IMR-90 (cell line): ENCODE data around the gene CYP4X1. TPM values are rescaled to one million over a fixed set of nuclear protein-coding genes. Genes with fewer than 3 reads are reported as not detected.

Source experiments
- ATAC-seq: fragments of 200-7000 bp; cut with Tn5 transposase; 2 replicates; pipeline ENCODE4 v1.9.1; 2020; ENCODE audit warnings: low read depth, mild to moderate bottlenecking, moderate library complexity
- BruUV-seq: library from RNA; stranded (reverse); fragments of 400-500 nt; replicated peaks from 2 replicates; lab custom pipeline; 2021; lab: Mats Ljungman, UMichigan
- CTCF ChIA-PET: fragments of 300-600 bp; formaldehyde crosslinking; extraction: SDS; loops from one replicate; lab custom pipeline; 2021; ENCODE audit warnings: antibody characterized with exemption; lab: Yijun Ruan, JAX
- POLR2A ChIA-PET: fragments of 300-600 bp; sonication (Branson Sonifier 250); formaldehyde crosslinking; loops from one replicate; lab custom pipeline; 2022; ENCODE audit warnings: antibody characterized with exemption; ENCODE audit not compliant: unreplicated experiment; lab: Charles Lee
- DNase-seq: peaks from one replicate; pipeline ENCODE4 v3.0.0; 2013
- H2AFZ ChIP-seq: replicated peaks from 2 replicates; pipeline ENCODE3; 2013; ENCODE audit warnings: low read length, mild to moderate bottlenecking; ENCODE audit not compliant: poor library complexity
- H2AK5ac ChIP-seq: 2 replicates; pipeline ENCODE4 v1.6.1; 2013; ENCODE audit warnings: low read depth, low read length, inconsistent platforms
- H2AK9ac ChIP-seq: replicated peaks from 2 replicates; pipeline ENCODE3; 2013; ENCODE audit warnings: mild to moderate bottlenecking, low read depth, low read length, moderate library complexity; ENCODE audit not compliant: poor library complexity
- H2BK120ac ChIP-seq: 2 replicates; pipeline ENCODE4 v1.6.1; 2013; ENCODE audit warnings: low read depth, low read length, inconsistent platforms
- H2BK15ac ChIP-seq: 3 replicates; pipeline ENCODE4 v1.6.1; 2013; ENCODE audit warnings: low read depth, low read length, inconsistent platforms
- H2BK20ac ChIP-seq: 2 replicates; pipeline ENCODE4 v1.6.1; 2013; ENCODE audit warnings: low read depth, mild to moderate bottlenecking, inconsistent platforms, low read length, moderate library complexity
- H2BK5ac ChIP-seq: 2 replicates; pipeline ENCODE4 v1.6.1; 2013; ENCODE audit warnings: mild to moderate bottlenecking, low read depth, low read length, inconsistent platforms; ENCODE audit not compliant: poor library complexity, severe bottlenecking
- H3K14ac ChIP-seq: replicated peaks from 2 replicates; pipeline ENCODE4 v1.6.1; 2013; ENCODE audit warnings: low read depth, low read length, inconsistent platforms
- H3K18ac ChIP-seq: 2 replicates; pipeline ENCODE4 v1.6.1; 2013; ENCODE audit warnings: low read depth, low read length, control low read depth
- H3K23ac ChIP-seq: 2 replicates; pipeline ENCODE4 v1.6.1; 2013; ENCODE audit warnings: low read depth, low read length, inconsistent platforms
- H3K27ac ChIP-seq: 2 replicates; pipeline ENCODE4 v1.5.1; 2013; ENCODE audit warnings: mild to moderate bottlenecking, control low read depth, low read length; ENCODE audit not compliant: insufficient read depth
- H3K27me3 ChIP-seq: 2 replicates; pipeline ENCODE4 v1.6.1; 2013; ENCODE audit warnings: low read length; ENCODE audit not compliant: control insufficient read depth, insufficient read depth
- H3K36me3 ChIP-seq: 2 replicates; pipeline ENCODE4 v1.6.1; 2013; ENCODE audit warnings: low read length, mixed read lengths; ENCODE audit not compliant: control insufficient read depth, insufficient read depth
- H3K4ac ChIP-seq: 2 replicates; pipeline ENCODE4 v1.6.1; 2013; ENCODE audit warnings: low read depth, low read length, inconsistent platforms
- H3K4me1 ChIP-seq: 2 replicates; pipeline ENCODE4 v1.6.1; 2013; ENCODE audit warnings: low read length, mixed read lengths; ENCODE audit not compliant: control insufficient read depth, insufficient read depth
- H3K4me2 ChIP-seq: 2 replicates; pipeline ENCODE4 v1.6.1; 2013; ENCODE audit warnings: low read depth, mild to moderate bottlenecking, control low read depth, low read length, moderate library complexity
- H3K4me3 ChIP-seq: 2 replicates; pipeline ENCODE4 v1.5.1; 2013; ENCODE audit warnings: low read depth, mild to moderate bottlenecking, control low read depth, low read length, moderate library complexity; ENCODE audit not compliant: insufficient read depth
- H3K56ac ChIP-seq: 2 replicates; pipeline ENCODE4 v1.6.1; 2013; ENCODE audit warnings: low read length, inconsistent platforms; ENCODE audit not compliant: insufficient read depth; ENCODE audit errors: extremely low read depth
- H3K79me1 ChIP-seq, 2 experiments: 2 replicates each; pipeline ENCODE4 v1.6.1; 2013; ENCODE audit warnings: low read length in 2 of 2, inconsistent platforms in 1 of 2, low read depth in 1 of 2
- H3K9ac ChIP-seq: 2 replicates; pipeline ENCODE4 v1.6.1; 2013; ENCODE audit warnings: low read depth, low read length, control low read depth
- H3K9me1 ChIP-seq: 2 replicates; pipeline ENCODE4 v1.6.1; 2013; ENCODE audit warnings: low read length, inconsistent platforms; ENCODE audit not compliant: insufficient read depth
- H3K9me3 ChIP-seq: 2 replicates; pipeline ENCODE4 v1.6.1; 2013; ENCODE audit warnings: low read length; ENCODE audit not compliant: control insufficient read depth, insufficient read depth
- H4K20me1 ChIP-seq: 2 replicates; pipeline ENCODE4 v1.6.1; 2013; ENCODE audit warnings: low read length, inconsistent platforms; ENCODE audit not compliant: insufficient read depth
- H4K5ac ChIP-seq: 2 replicates; pipeline ENCODE4 v1.6.1; 2013; ENCODE audit warnings: mild to moderate bottlenecking, low read depth, low read length, control low read depth
- H4K8ac ChIP-seq, 2 experiments: 2 replicates each; pipeline ENCODE4 v1.6.1; 2013; ENCODE audit warnings: low read depth in 2 of 2, low read length in 2 of 2, control low read depth in 1 of 2, inconsistent platforms in 1 of 2
- H4K91ac ChIP-seq: 2 replicates; pipeline ENCODE4 v1.6.1; 2013; ENCODE audit warnings: low read depth, low read length, inconsistent platforms; ENCODE audit not compliant: insufficient read depth
- MAFK ChIP-seq: IDR thresholded peaks from 2 replicates; pipeline ENCODE4 v1.6.1; 2012; ENCODE audit warnings: low read depth, low read length, improper control_type of control experiment
- NFE2L2 ChIP-seq: fragments of 150-350 bp; IDR thresholded peaks from 2 replicates; pipeline ENCODE4 v1.6.1; 2016; ENCODE audit warnings: low read depth, mild to moderate bottlenecking, low read length
- POLR2A ChIP-seq: IDR thresholded peaks from 2 replicates; pipeline ENCODE4 v1.6.1; 2012; ENCODE audit warnings: mild to moderate bottlenecking, low read depth, low read length
- RAD21 ChIP-seq: IDR thresholded peaks from 2 replicates; pipeline ENCODE4 v1.6.1; 2012; ENCODE audit warnings: low read length, improper control_type of control experiment
- RFX5 ChIP-seq: IDR thresholded peaks from 2 replicates; pipeline ENCODE4 v1.8.0; 2012; ENCODE audit warnings: low read depth, mild to moderate bottlenecking, low read length, moderate library complexity
- WGBS, 2 experiments: methylation state at CpG; one replicate each; pipeline versions ENCODE4 v1.1.5 to v1.1.7; 2013; ENCODE audit warnings: missing lambda C conversion rate in 2 of 2; ENCODE audit not compliant: insufficient read length in 1 of 2; ENCODE audit errors: extremely low coverage in 2 of 2; 5-methylcytosine and 5-hydroxymethylcytosine counted together
- dilution Hi-C: fragments of 300-500 bp; cut with HindIII; formaldehyde crosslinking; loops from one replicate; pipeline ENCODE4 v1.14.3; 2018; ENCODE audit warnings: low sequenced_read_pairs; ENCODE audit not compliant: unreplicated experiment
- in situ Hi-C: fragments of 300-500 bp; cut with MboI; formaldehyde crosslinking; loops from 3 replicates; pipeline ENCODE4 v1.14.3; 2019; ENCODE audit warnings: low sequenced_read_pairs, inconsistent platforms, mixed read lengths
- intact Hi-C: fragments of 100-400 bp; cut with micrococcal nuclease; formaldehyde crosslinking; loops from 2 replicates; pipeline ENCODE4 v1.10.0; 2022
- polyA plus RNA-seq, 3 experiments: library from polyadenylated mRNA; depleted of rRNA; stranded (reverse); fragments of >200 nt; gene quantifications; 2 replicates each; pipeline ENCODE4 v1.2.3, GENCODE V29; 2012; ENCODE audit warnings: low replicate concordance in 1 of 3
- total RNA-seq: library from RNA; depleted of rRNA; stranded (reverse); fragments of >200 nt; gene quantifications from 2 replicates; pipeline ENCODE4 v1.2.3, GENCODE V29; 2012

The CYP4X1 gene
- total and polyA plus RNA-seq, 2 of the 4 experiments (the other 2 are of a cell fraction): not detected

DNA sequence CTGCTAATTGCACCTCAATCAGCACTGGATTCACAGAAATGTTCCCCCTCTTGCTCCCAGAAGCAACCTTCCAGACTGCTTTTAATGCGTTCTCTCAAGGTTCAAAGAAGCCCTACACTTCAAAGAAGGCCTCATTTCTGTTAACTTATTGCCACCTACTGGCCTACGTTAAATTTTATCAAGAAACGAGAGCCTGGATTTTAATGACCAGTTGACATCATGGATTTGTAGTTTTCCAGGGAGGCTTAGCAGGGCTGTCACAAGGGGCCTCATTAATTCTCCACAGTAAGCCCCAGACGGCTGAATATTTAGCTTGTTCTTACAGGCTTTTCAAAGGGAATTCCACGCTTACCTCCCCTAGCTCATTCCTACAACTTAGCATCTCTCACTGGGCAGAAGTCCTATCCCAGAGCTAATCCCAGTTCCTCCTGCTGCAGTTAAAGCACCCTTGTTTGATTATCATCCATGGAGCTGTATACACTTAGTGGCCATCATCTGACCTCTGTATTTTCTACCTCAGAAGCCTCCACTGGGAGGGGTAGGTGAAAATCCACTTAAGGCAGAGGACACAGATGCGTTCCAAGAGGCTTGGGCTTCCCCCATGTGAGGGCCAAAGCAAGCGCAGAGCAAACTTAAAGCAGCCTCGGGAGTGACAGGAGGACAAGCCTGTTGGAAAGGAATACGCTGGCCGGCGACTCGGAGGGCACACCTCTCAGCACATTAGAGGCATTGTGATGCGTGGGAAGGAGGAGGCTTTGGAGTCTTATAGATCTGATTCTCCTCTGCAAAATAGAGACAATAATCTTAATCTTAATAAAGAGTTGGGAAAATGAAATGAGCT lies 32.2 kb upstream of the CYP4X1 start:
- CTCF ChIA-PET: no interaction called here
- Histone ChIP-seq H3K23ac (no peak overlapping the region), H3K4me1 (no peaks in the 10 kb centered on the region), H3K4me3 (no peak overlapping the region), H4K8ac (no peak overlapping the region), H3K9ac (no peak overlapping the region), H3K14ac (no peak overlapping the region), H3K4me2 (no peak overlapping the region), H2BK5ac (no peak overlapping the region), H3K36me3 (no peaks in the 10 kb centered on the region), H3K4ac (no peak overlapping the region), H2BK120ac (no peak overlapping the region), H3K9me3 (peaks cover 8% of the 10 kb centered on the region), H4K5ac (no peak overlapping the region), H3K56ac (no peak overlapping the region), H2AK9ac (no peak overlapping the region), H4K20me1 (no peaks in the 10 kb centered on the region), H2BK20ac (no peak overlapping the region), H2AFZ (no peak overlapping the region), H3K27me3 (no peaks in the 10 kb centered on the region), H3K9me1 (no peaks in the 10 kb centered on the region), H2BK15ac (no peak overlapping the region), H3K18ac (no peak overlapping the region), H4K91ac (no peak overlapping the region), H3K79me1 (no peaks in the 10 kb centered on the region), H2AK5ac (no peak overlapping the region), H3K27ac (no peak overlapping the region)
- POLR2A ChIA-PET: no interaction called here
- dilution Hi-C loops (no loop called here), in situ Hi-C loops (no loop called here), intact Hi-C loops (no loop called here)
- ATAC-seq: no peak
- no peak for DNase-seq
- no TSS peak for BruUV-seq
- 28% methylated on average over 3 of the region's 13 CpGs; no CpG with 5 or more reads in 1 of the 2 experiments for WGBS, 2 experiments
- TF ChIP-seq POLR2A (no peak), NFE2L2 (no peak), RAD21 (no peak), RFX5 (no peak), MAFK (no peak)
